ENCODE measurements around the gene SLC29A4.
"Not testable (repeated sequence)": the region's sequence is repeated elsewhere in the genome, so short reads cannot be mapped to it uniquely, and the experiment has no call there.

Gene SLC29A4

DNA sequence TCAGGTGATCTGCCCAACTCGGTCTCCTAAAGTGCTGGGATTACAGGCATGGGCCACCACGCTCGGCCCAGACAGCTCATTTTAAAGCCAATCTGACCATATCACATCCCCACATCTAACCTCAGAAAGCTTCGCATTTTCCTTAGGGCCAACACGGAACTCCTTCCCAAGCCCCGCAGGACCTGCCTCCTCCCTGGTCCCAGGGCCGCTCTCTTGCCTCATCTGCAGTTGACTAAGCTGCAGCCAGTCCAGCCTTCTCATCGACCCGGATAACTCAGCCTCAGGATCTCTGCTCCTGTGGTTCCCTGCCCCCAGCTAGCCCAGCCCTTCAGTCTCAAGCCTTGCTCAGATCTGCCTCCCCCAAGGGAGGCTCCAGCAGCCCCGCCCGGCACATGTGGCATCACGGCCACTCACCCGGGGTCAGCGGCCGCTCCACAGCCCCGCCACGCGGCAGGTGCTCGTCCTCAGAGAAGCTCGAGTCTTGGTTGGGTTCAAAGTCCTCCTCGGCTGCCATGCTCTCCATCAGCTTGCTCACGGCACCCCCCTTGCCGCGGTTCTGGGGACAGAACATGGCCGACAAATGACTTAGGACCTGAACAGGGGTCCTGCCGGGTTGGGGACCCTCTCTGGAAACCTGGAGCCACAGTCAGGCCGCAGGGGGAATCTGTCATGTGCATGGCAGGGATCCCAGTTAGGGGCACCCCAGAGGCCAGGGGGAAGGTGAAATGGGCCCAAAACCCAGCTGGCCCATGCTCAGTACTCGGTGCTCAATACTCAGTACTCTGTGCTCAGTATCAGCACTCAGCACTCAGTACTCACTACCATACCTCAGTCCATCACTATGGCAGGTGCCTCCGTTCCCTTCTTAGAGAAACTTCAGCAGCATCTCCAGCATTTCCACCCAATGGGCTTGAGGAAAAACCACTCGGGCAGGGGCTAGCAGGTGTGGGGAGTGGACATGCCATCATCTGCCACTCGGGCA is 41.3 kb downstream of the SLC29A4 start:
- not testable (repeated sequence) for DNase-seq (ENCODE audit: low read depth)

DNA sequence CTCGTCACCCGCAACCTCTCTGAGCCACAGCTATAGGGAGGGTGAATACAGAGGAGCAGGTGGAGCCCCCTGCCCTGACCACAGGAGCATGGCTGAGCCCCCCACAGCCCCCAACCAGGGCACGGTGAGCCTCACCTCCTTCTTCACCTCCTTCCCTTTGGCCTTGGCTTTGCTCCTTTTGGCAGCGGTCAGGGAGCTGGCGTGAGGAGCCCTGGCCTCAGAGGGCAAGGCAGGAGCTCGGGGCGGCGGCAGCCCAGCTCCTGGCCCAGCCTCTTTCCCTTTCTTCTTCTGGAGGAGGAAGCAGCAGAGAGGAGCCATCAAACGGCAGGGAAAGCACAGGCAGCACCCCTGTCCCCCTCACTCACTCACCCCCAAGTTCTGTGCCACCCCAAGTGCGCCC is 42.2 kb downstream of the SLC29A4 start:
- no peak for DNase-seq (ENCODE audit: low read depth)

DNA sequence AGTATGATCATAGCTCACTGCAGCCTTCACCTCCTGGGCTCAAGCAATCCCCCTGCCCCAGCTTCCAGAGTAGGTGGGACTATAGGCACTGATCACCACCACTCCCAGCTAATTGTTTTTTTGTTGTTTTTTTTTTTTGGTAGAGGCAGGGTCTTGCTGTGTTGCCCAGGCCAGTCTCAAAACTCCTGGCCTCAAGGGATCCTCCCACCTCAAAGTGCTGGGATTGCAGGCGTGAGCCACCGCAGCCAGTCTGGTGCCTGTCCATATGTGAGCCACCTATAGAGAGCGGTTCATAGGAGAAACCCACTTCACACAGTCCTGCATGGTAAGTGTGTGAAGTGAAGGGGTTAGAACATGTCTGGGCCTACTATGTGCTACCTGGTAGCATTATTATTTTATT is 47.5 kb downstream of the SLC29A4 start:
- no peak for DNase-seq (ENCODE audit: low read depth)

DNA sequence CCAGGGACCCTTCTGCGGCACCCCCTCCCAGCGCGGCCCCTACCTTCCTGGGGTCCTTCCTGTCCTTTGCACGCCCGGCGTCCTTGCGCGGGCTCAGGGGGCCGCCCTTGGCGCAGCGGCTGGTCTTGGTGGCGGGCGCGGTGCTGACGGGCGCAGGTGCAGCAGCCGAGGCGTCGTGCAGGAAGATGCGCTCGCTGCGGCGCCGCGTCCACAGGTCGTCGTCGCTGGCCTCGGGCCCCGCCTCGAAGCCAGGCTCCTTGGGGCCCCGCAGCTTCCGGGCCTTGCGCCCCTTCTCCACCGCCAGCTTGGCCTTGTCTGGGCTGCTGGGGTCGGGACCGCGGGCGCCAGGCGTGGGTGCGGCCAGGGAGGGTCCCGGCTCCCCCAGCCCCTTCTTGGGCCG is 49.8 kb downstream of the SLC29A4 start:
- DNase-seq (ENCODE audit: low read depth) = no peak

DNA sequence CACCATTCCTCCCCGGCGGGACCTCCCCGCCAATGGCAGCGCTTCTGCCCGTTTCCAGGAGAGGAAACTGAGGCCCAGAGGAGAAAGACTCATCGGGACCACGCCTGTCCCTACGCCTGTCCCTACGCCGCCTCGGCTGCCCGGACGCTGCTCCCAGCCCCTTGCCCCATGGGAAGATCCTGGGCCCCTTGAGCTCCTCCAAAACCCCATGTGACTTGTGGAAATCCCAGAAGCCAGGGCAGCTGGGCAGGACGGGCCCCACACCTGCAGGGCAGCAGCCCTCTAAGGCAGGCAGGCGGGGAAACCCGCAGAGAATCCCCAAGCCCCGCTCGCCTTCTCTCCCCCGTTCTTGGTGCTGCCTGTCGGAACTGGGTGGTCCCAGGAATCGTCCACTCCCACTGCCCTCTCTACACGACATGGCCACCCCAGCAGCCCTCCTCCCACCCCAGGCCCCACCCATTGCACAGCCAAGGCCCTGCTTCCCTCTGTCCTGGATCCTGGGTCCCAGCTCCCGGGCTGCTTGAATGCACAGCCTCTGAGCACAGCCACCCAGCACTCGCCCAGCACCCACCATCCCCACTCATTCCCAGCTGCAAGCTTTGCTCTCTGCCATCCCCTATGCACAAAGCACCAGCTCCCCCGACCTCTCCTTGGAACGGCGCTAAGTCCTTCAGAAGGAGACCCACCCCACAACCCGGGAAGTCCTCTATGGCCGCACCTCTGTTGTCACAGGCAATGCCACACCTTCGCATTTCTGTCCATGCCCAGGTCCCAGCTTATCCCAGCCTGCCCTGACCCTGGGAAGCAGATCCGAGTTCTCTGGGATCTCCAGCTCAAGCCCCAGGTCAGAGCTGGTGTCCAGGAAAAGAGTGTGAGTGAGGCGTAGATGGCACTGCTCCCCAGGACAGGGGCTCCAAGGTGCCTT is 50.6 kb downstream of the SLC29A4 start:
- DNase-seq (ENCODE audit: low read depth) = no peak

DNA sequence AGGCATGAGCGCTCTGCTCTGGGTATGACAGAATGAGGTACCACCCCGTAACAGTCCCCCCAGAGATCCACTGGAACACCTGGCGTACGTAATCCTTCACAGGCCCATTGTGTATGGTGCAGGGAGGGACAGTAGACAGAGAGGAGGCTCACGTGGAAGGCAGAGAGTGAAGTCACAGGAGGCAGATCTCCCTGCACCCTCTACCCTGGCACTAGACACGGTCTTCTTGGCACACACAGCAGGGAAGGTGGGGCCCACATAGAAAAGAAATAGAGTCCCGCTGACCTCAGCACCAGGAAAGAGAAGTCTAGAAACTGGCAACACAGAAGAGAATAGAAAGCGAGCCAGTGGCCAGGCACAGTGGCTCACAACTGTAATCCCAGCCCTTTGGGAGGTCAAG is 51.9 kb downstream of the SLC29A4 start:
- no peak for DNase-seq (ENCODE audit: low read depth)

DNA sequence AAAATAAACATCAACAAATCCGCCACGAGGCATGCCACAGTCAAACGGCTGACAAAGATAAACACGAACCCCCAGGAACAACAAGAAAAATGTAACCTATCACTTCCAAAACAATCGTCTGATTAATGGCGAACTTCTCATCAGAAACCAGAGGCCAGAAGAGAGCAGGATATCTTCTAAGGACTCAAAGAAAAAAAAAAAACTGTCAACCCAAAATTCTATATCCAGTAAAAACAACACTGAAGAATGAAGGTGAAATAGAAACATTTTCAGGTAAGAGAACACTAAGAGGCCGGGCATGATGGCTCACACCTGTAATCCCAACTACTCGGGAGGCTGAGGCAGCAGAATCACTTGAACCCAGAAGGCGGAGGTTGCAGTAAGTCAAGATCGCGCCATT is 54.3 kb downstream of the SLC29A4 start:
- no peak for DNase-seq (ENCODE audit: low read depth)

DNA sequence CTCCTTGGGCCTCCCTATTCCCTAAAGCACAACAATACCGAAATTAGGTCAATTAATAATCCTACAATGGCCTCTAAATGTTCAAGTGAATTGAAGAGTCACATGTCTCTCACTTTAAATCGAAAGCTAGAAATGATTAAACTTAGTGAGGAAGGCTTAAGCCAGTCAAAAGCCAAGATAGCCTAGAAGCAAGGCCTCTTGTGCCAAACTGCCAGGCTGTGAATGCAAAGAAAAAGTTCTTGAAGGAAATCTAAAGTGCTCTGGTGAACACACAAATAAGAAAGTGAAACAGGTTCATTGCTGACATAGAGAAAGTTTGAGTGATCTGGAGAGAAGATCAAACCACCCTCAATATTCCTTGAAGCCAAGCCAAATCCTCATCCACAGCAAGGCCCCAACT is 57.2 kb downstream of the SLC29A4 start:
- no peak for DNase-seq (ENCODE audit: low read depth)

DNA sequence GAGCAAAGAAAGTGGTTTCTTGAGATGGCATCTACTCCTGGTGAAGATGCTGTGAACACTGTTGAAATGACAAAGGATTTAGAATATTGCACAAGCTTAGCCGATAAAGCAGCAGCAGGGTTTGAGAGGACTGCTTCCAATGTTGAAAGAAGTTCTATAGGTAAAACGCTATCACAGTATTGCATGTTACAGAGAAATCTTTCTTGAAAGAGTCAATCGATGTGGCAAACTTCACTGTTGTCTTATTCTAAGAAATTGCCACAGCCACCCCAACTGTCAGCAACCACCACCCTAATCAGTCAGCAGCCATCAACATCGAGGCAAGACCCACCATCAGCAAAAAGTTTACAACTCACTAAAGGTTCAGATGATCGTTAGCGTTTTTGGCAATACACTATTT is 59.9 kb downstream of the SLC29A4 start:
- DNase-seq (ENCODE audit: low read depth) = no peak

DNA sequence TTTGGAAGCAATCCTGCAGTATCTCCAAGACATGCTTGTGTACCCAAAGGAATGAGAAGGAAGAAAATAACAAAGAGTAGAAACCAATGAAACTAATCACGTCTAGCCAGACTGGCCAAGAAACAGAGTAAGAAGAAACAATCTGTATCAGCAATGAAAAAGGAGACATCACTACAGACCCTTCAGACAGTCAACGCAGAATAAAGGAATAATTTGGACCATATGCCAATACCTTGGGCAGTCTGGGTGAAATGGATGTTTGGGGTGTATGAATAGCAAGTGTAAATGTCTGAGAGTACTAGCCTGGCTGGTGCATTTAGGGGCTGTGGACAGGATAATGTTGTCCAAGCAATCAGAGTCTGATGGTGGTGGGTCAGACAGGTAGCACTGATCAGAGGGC is 61.1 kb downstream of the SLC29A4 start:
- DNase-seq (ENCODE audit: low read depth) = no peak

DNA sequence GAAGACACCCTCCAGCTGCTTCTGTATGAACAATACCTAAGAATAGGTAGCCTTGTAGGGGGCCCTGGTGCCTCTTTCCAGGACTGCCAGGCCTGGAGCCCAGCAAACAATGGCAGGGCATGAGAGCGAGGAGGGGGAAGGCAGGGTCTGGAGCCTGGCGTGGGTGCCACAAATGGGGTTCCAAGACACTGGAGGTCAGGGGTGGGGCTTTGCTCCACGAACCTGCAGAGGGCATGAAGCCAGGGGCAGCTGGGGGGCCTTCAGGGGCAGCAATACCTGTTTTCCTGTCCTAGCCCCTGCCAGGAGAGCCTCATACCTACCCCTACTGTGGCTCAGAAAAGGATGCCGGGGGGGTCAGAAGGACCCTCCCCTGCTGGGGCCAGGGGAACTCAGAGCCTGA is 61.6 kb downstream of the SLC29A4 start:
- no peak for DNase-seq (ENCODE audit: low read depth)

DNA sequence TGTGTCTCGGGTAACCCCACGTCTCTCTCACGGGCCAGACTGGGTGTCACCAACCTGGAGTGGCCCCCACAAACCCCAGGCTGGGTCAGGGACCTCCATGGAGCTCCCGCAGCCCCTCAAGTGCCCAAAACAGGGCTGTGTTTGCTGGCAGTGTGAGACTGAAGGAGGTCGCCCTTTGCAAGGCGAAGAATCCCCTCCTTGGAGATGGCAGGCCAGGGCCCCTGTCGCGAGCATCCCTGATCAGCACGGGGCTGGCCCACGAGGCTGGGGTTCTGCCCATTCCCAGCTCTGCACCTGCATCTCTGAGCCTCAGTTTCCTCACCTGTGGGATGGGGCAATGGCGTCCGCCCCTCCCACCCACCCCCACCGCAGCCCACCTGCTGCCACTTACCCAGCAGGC is 62.4 kb downstream of the SLC29A4 start:
- DNase-seq (ENCODE audit: low read depth) = no peak

DNA sequence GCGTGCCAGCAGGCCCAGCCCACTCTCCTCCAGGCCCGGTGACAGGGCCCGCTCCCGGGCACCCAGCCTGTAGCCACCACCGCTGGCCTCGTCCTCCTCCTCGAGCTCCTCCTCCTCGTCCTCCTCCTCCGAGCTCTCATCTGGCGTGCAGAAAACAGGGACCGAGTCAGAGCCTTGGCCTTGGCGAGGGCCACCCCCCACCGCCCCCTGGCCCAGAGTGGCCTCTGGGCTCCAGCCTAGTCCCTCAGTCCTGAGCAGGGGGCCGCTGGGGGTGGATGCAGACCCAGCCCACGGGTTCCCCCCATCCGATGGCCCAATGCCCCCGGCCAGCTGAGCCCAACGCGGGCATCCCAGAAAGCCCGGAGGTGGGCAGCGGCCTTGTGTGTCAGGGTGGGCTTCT is 62.9 kb downstream of the SLC29A4 start:
- no peak for DNase-seq (ENCODE audit: low read depth)

DNA sequence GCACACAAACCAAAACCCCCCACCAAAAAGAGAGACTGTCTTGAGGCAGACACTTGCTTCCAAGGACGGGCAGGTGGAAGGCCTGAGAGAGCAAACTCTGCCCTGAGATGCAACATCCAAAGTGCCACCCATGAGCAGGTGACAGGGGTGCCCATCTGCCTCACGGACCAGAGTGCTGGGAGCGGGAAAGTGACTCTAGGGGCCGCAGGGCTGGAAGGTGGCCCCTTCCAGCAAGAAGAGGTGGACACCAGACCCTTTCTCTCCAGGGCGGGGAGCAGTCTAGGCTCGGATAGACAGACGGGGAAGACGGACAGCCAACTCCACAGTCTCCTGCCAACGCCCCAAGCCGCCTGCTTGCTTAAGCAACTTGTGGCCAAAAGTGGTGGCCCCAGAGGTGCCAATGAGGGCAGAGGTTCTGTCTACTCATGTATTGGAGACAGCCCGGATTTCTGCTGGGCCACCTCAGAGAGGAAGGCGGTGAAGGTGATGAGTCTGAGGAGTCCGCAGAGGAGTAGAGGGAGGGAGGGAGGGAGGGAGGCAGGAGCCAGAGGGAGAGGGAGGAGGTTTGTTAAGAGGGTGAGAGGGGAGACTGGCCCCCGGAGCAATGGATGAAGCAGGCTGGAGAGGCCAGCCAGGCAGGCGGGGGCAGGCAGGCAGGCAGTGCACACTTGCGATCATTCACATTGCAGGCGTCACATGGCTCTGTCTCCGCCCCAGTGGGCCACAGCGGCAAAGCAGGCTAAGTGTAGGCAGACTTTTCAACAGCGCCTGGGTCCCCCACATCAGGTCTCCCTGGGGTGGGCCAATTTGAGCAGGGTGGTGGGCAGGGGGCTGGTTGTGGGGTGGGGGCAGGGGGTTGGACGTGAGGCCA is 65.6 kb downstream of the SLC29A4 start:
- DNase-seq (ENCODE audit: low read depth) = no peak

DNA sequence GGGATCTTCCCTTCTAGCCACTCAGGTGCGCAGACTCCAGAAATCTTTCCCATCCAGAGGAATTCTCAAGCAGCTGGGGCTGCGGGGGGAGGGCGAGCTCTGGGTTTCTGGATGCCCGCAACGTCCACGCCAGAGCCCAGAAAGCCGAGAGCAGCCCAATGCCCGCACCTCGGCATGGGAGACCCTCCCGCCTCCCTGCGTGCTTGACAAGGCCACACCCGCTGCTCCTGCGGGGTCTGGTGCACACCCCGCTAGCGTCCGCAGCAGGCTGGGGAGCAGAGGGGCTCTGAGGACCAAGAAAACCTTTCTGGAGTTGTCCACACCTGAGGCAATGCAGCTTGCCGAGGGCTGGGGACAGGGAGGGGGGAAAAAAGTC is 66.2 kb downstream of the SLC29A4 start:
- DNase-seq (ENCODE audit: low read depth) = no peak

DNA sequence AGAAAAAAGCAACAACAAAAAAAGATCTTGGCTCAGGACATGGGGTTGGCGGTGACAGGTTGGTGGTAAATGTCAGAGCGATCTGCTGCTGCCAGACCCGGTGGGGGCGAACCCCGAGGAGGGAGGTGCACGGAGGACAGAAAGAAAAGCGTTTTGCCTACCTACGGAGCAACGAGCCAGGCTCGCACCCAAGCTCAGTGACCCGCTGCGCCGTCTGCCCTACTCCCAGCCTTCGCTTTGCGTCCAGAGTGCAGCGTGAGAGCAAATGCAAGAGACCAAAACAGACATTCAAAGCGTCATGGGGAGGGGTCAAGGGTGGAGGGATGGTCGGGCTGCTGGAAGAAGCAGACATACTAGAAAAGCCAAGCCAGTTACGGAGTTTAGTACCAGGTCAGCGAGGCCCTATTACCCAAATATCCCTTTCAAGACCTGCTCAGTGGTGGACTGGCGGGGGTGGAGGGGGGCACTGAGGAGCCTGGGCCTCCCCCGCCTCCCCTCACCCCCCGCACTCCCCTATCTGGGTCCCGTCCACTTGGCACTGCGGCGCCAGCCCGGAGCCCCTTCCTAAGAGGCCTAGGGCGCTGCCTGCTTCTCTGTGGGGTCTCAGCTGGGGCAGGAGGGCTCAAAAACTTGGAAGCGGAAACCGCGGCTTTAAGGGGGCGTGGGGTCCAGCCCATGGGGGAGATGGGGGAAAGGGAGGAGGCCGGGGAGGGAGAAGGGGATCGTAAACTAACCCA is 66.9 kb downstream of the SLC29A4 start:
- no peak for DNase-seq (ENCODE audit: low read depth)

DNA sequence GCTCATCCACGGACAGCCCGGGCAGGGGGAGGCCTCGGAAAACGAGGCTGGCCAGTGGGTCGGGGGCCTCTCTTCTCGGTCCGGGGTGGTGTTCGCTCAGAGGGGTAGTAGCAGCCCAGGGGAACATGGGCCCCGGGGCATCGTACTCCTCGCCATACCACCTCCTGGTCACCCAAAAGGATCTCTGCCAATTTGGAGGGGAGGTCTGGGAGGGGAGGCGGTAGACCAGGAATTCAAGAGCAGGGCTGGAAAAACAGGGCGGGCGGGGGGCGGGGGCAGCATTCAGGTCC is 67.4 kb downstream of the SLC29A4 start:
- DNase-seq (ENCODE audit: low read depth) = no peak

DNA sequence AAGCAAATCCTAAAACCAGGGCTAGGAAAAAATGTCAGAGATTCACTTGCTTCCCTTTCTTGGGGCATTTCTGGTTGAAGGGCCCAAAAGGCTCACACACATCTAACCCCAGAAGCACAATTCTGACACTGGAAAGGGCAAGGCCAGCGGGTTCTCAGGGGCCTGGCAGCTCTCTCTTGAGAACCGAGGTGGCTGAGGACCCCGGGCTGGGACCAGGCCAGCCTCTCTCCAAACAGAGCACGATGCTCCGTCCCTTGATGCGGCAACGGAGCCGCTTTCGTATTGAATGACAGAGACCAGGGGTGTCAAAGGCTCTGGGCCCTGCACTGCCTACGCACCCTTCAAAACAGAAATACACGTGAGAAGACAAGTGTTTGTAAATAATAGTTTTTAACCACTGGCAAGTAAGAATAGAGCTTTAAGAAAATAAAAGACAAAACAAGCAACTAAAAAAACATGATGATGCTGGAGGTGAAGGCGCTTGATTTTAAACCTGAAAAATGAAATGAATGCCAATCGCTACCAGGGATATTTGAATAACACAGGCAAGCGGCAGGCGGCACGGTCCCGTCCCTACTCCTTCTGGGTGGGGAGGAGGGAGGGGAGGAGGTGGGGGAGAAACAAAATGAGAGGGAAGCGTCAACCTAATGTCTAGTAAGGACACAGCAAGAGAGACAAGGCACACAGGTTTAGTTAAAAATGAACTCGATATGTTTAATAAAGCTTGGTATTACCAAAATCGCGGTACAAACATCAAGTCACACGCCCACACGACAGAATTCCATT is 68.0 kb downstream of the SLC29A4 start:
- no peak for DNase-seq (ENCODE audit: low read depth)

DNA sequence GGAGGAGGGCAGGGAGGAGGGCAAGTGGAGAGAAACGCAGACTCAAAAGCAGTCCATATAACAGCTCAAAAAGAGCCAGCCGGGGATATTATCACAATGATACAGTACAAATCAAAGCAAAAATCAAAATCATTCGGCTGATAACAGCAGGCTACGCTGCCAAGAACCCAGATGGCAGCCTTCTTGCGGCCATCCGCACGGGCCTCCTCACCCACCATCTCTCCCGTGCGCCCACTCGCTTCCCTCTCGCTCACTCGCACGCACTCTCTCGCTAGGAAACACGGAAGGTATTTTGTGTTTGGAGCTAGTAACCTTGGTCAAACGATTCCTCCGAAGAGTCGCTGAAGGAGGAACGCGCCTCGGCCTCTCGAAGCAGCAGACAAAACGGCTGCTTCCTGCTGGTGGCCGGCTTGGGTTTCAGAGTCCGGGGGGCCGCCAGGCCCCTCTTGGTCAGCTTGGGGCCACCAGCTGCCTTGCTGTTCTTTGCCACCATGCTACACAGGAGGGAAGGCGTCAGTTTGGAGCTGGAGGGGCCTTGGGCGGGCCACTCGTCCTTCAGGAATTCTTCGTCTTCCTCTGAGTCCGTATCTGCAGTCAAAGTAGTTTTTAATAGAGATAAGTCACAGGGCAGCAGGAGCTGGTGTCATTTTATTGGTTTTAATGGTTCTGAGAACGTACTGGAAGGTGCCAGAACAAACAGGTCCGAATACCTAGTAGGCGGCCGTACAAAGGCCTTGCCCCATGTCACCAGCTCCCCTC is 68.9 kb downstream of the SLC29A4 start:
- no peak for DNase-seq (ENCODE audit: low read depth)
